NCI-H524 (cell line): ENCODE results near the gene P3R3URF.
"Not testable (repeated sequence)": the region's sequence is repeated elsewhere in the genome, so short reads cannot be mapped to it uniquely, and the experiment has no call there.

ENCODE experiments used
- DNase-seq, 2 experiments: peaks; one replicate each; lab custom pipeline; 2025; lab: John Stamatoyannopoulos, UW

The P3R3URF gene

GRCh38 chr1:46176211-46176865, at the start of gene P3R3URF:
Gene P3R3URF, minus strand, starts transcription at chr1:46176488. Its CDS starts 17 bp downstream, at chr1:46176471.
- DNase-seq: no peak

- DNase-seq: no peak
Measured at GRCh38 chr1:46224966-46225365, 48.7 kb upstream of the P3R3URF start.

DNA sequence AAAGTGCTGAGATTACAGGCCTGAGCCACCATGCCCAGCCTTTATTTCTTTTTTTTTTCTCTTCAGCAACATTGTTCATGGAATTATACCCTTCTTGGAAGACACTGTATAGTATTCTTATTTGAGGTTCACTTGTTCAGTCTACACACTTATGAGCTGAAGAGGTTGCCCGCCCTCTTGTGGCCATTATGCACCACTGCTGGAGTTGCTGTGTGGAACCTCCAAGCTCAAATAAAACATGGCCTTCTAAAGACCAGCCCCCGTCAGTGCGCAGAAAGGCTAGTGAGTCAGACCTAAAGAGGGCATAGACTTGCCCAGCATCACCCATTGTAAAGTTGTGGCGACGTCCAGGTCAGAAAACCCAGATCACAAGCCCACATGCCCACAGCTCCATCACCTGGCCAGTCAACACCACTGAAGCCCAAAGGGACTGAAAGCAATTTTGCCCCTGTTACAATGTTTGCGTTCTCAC, 47.2 kb upstream of the P3R3URF start:
- DNase-seq: peak; percentile 40 to 75

GRCh38 chr1:46223055-46223454, 46.8 kb upstream of the P3R3URF start:
- not testable (repeated sequence) for DNase-seq

- no peak for DNase-seq
Measured at GRCh38 chr1:46221749-46222148, 45.5 kb upstream of the P3R3URF start.

- no peak for DNase-seq
Measured at GRCh38 chr1:46220808-46221207, 44.5 kb upstream of the P3R3URF start.

GRCh38 chr1:46219551-46220520, 43.5 kb upstream of the P3R3URF start:
- DNase-seq: no peak

DNA sequence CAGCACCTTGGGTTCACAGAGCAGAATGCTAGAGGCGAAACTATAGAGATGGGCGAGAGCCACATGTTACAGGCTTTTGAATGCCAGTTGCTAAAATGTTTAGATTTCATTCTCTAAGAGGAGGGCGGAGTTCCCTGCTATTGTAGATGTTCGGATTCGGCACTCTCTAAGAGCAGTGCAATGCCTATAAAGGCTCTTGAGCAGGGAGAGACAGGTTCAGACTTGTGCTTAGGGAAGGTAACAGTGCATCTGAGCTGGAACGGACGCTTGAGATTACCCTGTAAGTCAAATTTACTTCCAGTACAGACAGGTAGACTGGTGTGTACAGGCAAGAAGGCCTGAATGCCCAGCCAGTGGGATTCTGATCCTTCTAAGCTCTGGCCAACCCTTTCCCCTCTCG, 42.2 kb upstream of the P3R3URF start:
- no peak for DNase-seq

DNA sequence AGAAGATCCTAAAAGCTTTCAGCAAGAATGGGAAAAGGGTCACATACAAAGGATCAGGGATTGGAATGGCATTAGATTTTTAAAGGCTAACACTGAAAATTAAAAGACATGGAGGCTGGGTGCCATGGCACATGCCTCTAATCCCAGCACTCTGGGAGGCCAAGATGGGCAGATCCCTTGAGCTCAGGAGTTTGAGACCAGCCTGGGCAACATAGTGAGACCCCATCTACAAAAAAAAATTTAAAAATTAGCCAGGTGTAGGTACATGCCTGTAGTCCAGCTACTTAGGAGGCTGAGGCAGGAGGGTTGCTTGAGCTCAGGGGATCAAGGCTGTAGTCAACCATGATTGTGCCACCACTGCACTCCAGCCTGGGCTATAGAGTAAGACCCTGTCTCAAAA, 39.2 kb upstream of the P3R3URF start:
- no peak for DNase-seq

DNA sequence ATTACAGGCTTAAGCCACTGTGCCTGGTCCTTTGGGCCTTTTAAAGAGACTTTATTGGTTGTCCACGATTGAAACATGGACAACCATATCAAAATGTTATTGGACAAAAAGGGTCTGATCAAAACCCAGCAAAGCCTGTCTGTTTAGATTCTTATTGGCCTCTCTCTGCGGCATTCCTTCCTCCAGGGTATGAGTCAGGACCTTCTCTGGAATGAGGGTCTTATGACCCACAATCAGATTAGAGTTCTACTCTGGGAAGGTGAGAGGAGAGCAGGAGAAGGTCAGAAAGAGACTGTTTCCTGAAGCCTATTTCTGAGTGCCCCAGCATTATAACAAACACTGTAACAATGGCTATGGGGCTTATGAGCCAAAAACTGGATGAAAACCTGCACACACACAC, 34.8 kb upstream of the P3R3URF start:
- DNase-seq: no peak

GRCh38 chr1:46210561-46210960, 34.3 kb upstream of the P3R3URF start:
- no peak for DNase-seq

- no peak for DNase-seq
Measured at GRCh38 chr1:46206399-46206798, 30.1 kb upstream of the P3R3URF start.

- DNase-seq: no peak
Measured at GRCh38 chr1:46205791-46206190, 29.5 kb upstream of the P3R3URF start.

- no peak for DNase-seq
Measured at GRCh38 chr1:46205141-46205540, 28.9 kb upstream of the P3R3URF start.

GRCh38 chr1:46204406-46204742, 28.1 kb upstream of the P3R3URF start:
- no peak for DNase-seq

GRCh38 chr1:46203738-46204405, 27.6 kb upstream of the P3R3URF start:
- DNase-seq: peak in 1 of 2 experiments; percentile 4

- no peak for DNase-seq
Measured at GRCh38 chr1:46199233-46199749, 23.0 kb upstream of the P3R3URF start.

GRCh38 chr1:46197964-46198811, 21.9 kb upstream of the P3R3URF start, which contains the start of gene POMGNT1:
Gene POMGNT1, minus strand, starts transcription at chr1:46198434. Its CDS starts 613 bp downstream, at chr1:46197821.
- peak in 1 of 2 experiments; percentile 43 for DNase-seq

- no peak for DNase-seq
Measured at GRCh38 chr1:46197560-46197963, 21.3 kb upstream of the P3R3URF start.

- DNase-seq: no peak
Measured at GRCh38 chr1:46196609-46197008, 20.3 kb upstream of the P3R3URF start.

DNA sequence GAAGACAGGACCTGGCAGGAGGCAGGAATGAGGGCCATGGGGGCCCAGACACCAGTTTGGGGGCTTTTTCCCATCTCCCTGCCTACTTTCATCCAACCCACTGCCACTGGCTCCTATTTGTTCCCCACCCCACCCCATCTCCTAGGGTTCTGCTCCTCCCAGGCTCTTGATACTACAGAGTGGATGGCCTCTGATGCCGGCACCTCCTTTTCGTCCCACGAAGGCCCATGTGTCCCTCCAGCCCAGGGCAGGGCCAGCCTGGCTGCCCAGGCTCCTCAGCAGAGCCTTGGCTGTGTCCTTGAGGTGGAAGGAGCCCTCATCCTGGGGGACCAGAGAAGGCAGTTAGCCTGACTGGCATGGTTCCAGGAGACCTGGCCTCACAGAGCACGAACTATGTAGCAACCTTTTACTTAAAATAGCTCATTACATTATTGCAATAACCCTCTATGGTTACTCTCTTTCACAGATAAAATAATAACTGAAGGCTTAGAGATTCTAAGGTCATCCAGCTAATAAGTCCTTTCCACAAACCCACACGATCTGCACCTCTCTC, 18.4 kb upstream of the P3R3URF start:
- DNase-seq: no peak
